IPS-11a (cell line): ENCODE data around the gene APMAP.

Experiments used
- H3K4me3 ChIP-seq: one replicate; pipeline ENCODE4 v1.5.1; 2013; ENCODE audit warnings: low read depth, low read length, control low read depth

APMAP gene

GRCh38 chr20:24914388-24915241, 77.9 kb downstream of the APMAP start:
- no peak overlapping the region for H3K4me3 ChIP-seq

- H3K4me3 ChIP-seq, result no peak overlapping the region
Measured at GRCh38 chr20:24913076-24913628, 79.4 kb downstream of the APMAP start.
